ENCODE results near the gene DLD.

GRCh38 chr7:107900496-107901015, 9.6 kb downstream of the DLD start:
- TF ChIP-seq GLIS3 (CRISPR knock-in tag; IDR thresholded peaks at IDR 0.05) (no peak), OSR1 (CRISPR knock-in tag; IDR thresholded peaks at IDR 0.05) (no peak), RARB (CRISPR knock-in tag; IDR thresholded peaks at IDR 0.05) (no peak), PATZ1 (CRISPR knock-in tag; IDR thresholded peaks at IDR 0.05; ENCODE audit: borderline replicate concordance) (no peak), ARNTL (CRISPR knock-in tag; IDR thresholded peaks at IDR 0.05; ENCODE audit: borderline replicate concordance, low read depth) (no peak), CSDC2 (CRISPR knock-in tag; IDR thresholded peaks at IDR 0.05) (no peak), TSHZ2 (CRISPR knock-in tag; IDR thresholded peaks at IDR 0.05) (no peak), SNAI2 (CRISPR knock-in tag; IDR thresholded peaks at IDR 0.05) (no peak), POU6F1 (CRISPR knock-in tag; IDR thresholded peaks at IDR 0.05; ENCODE audit: borderline replicate concordance, low read depth) (no peak), ZNF70 (CRISPR knock-in tag; IDR thresholded peaks at IDR 0.05) (no peak), TCF4 (CRISPR knock-in tag; IDR thresholded peaks at IDR 0.05; ENCODE audit: borderline replicate concordance) (no peak), ZFP3 (CRISPR knock-in tag; IDR thresholded peaks at IDR 0.05) (no peak), ISL1 (CRISPR knock-in tag; IDR thresholded peaks at IDR 0.05) (no peak)
